Esophagus muscularis mucosa (tissue), 3 donors: ENCODE results near the gene HBEGF.

Experiments used
- POLR2A ChIP-seq: fragments of 450-650 bp; IDR thresholded peaks from one replicate; pipeline ENCODE4 v1.6.1; 2017; ENCODE audit warnings: antibody characterized with exemption, moderate library complexity, mild to moderate bottlenecking, low read depth
- TF ChIP-seq, protein P1 (sequence below), 3 experiments: fragments of 200-600 bp in 2 of 3; fragments of 450-650 bp in 1 of 3; sonication (generic) in 2 of 3; IDR thresholded peaks; one replicate each; pipeline ENCODE4 v1.5.1; 2017 to 2019; ENCODE audit warnings: antibody characterized with exemption in 3 of 3, mild to moderate bottlenecking in 2 of 3, moderate library complexity in 1 of 3

GRCh38 chr5:140356853-140357725 is 10.7 kb upstream of the HBEGF start:
- TF ChIP-seq, protein P1, sequence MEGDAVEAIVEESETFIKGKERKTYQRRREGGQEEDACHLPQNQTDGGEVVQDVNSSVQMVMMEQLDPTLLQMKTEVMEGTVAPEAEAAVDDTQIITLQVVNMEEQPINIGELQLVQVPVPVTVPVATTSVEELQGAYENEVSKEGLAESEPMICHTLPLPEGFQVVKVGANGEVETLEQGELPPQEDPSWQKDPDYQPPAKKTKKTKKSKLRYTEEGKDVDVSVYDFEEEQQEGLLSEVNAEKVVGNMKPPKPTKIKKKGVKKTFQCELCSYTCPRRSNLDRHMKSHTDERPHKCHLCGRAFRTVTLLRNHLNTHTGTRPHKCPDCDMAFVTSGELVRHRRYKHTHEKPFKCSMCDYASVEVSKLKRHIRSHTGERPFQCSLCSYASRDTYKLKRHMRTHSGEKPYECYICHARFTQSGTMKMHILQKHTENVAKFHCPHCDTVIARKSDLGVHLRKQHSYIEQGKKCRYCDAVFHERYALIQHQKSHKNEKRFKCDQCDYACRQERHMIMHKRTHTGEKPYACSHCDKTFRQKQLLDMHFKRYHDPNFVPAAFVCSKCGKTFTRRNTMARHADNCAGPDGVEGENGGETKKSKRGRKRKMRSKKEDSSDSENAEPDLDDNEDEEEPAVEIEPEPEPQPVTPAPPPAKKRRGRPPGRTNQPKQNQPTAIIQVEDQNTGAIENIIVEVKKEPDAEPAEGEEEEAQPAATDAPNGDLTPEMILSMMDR (IDR thresholded peaks at IDR 0.05), result no peak
- TF ChIP-seq POLR2A, result no peak
